ENCODE measurements around the gene FARP2.

DNA sequence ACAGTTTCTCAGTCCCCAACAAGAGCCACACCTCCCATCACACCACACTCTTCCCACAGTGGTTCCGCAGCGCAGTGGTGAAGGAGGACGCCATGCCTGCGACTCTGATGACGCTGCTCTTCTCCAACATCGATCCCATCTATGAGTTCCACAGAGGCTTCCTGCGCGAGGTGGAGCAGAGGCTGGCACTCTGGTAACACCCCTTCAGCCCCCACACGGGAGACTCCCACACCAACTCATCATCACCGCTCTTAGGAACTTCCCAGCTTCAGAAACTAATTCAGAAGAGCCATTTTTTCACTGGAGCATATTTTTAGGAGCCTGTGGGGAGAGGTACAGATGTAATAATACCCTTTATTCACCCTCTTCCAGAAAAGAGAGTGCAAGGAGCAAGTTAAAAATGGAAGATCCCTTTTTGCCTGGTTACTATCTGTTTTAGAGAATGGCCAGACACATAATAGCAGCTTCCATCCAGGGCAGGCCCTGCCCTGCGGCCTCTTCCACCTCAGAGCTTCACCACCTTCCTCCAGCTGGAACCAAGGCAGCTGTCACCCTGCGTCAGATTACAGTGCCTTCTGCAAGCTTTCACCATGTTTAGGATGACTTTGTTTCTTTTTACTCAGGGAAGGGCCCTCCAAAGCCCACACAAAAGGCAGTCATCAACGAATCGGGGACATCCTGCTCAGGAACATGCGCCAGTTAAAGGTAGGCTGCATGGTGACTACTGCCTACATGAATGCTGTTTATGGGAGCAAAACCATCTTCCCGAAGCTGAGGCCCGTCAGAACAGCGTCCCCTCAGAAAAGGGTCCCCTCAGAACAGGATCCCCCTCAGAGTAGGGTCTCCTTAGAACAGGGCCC is 107.4 kb downstream of the FARP2 start:
- TF ChIP-seq, protein P1, sequence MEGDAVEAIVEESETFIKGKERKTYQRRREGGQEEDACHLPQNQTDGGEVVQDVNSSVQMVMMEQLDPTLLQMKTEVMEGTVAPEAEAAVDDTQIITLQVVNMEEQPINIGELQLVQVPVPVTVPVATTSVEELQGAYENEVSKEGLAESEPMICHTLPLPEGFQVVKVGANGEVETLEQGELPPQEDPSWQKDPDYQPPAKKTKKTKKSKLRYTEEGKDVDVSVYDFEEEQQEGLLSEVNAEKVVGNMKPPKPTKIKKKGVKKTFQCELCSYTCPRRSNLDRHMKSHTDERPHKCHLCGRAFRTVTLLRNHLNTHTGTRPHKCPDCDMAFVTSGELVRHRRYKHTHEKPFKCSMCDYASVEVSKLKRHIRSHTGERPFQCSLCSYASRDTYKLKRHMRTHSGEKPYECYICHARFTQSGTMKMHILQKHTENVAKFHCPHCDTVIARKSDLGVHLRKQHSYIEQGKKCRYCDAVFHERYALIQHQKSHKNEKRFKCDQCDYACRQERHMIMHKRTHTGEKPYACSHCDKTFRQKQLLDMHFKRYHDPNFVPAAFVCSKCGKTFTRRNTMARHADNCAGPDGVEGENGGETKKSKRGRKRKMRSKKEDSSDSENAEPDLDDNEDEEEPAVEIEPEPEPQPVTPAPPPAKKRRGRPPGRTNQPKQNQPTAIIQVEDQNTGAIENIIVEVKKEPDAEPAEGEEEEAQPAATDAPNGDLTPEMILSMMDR (IDR thresholded peaks at IDR 0.05) = no peak
- TF ChIP-seq ZFX (IDR thresholded peaks at IDR 0.05; ENCODE audit: borderline replicate concordance) = no peak
